Right kidney (tissue), 1 donor: Measurements from ENCODE around the gene ABHD17C.

Experiments
- DNase-seq: peaks from one replicate; pipeline ENCODE4 v3.0.0-alpha.2; 2016

Gene ABHD17C

GRCh38 chr15:80785811-80786354 lies 90.8 kb downstream of the ABHD17C start:
- DNase-seq = no peak

- DNase-seq = no peak
These were observed 92.2 kb downstream of the ABHD17C start for GRCh38 chr15:80787316-80787715.

- DNase-seq = no peak
These were observed 93.4 kb downstream of the ABHD17C start for GRCh38 chr15:80788536-80788935.

DNA sequence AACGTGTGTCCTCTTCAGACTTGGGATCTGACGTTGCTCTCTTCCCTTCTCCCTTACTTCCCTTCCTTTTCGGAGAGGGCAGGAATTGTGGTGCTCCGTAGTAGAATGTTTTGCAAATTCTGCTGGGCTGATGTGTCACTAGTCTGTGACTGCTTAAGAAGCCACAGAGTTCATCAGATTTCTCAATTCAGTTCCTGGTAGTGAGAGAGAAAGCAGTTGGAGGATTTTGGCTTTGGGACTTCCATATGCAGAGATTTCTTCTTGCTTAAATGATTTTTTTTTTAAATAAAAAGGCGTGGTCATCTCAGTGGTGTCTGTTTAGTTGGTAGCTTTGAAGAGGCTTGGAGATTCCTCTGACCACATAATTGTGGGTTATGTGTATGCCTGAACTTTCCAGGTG lies 94.2 kb downstream of the ABHD17C start:
- no peak for DNase-seq

GRCh38 chr15:80789796-80790195 lies 94.7 kb downstream of the ABHD17C start:
- DNase-seq = no peak

DNA sequence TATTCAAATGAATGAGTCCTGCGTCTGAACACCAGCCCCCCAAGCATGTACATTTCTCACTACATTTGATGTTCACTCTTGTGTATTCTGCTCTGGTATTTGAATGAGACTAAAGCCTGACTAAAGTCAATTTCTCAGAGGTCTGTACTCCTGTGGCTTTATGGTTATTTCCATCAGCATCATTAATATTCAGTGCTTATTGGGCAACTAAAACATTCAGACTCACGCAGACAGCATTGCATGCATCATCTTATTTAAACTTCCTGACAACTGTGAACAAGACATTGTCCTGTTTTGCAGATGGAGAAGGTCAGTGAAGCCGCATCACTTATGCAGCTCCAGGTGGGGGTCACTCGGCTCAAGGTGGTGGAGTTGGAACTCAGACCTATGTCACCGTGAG lies 95.1 kb downstream of the ABHD17C start:
- no peak for DNase-seq

DNA sequence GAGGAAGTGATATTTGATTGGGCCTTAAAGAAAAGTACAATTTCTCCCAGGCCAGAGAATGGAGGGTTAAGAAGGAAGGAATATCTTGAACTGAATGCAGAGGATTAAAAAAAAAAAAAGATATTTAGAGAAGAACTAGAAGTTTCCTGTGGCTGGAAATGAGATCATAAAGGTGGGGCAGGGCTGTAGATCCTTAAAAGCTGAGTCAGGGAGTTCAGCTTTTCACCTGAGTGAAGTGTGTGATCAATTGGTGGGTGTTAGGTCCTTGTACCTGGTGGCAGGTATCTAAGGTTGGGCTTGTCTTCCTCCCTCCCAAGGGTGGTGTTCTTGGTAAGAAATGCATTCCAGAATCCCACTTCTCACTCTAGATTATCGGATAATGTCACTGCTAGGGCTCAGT lies 95.9 kb downstream of the ABHD17C start:
- DNase-seq = no peak

DNA sequence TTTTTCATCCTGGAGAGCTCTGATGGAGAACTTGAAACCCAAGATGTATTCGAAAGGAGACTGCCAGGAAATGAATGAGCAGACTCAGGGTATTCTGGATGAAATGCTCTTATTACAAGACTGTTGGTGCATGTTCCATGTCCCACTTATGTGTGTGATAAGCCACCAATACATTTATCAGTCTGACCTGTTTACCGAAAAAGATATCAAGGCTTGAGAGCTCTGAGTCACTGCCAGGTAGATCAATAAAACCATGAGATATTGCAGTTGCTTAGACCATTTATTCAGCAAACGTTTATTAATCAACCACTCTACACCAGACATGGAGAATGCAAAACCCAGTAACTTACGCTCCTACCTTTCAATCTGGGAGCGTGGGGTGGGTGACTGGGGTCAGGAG lies 101.3 kb downstream of the ABHD17C start:
- no peak for DNase-seq

DNA sequence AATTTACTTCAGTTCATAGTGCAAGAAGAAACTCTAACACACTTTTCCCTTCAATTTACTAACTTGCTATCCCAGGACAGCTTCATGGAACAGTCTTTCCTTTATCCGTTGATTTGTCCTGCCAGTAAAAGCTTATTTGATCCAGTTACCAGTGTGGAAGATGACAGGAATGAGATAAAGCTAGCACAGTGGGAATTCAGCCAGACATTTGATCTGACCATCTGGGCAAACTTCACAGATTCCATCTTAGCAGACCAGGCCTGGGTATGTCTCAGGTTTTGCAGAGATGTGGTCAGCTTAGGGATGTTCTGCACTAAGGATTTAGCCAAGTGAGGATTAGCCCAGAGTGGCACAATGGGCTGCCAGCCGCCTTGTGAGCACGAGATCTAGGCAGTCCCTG lies 103.8 kb downstream of the ABHD17C start:
- DNase-seq = no peak

DNA sequence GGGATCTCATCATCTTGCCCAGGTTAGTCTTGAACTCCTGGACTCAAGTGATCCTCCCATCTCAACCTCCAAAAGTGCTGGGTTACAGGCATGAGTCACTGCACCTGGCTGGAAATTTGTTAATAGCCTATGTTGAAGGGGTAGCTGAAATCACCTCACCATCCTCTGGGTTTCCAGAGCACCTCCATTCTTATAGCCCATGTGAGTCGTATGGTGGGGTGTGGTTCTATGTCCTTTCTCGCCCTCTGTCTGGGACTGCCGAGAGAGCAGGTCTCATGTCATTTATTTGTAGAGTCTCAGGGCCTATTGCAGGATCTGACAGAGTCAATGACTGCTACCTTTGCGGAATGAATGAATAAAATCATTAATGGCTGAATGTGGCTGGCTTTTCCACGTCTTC lies 105.0 kb downstream of the ABHD17C start:
- DNase-seq = no peak

- DNase-seq = no peak
These were observed 107.0 kb downstream of the ABHD17C start for GRCh38 chr15:80801891-80802680.

DNA sequence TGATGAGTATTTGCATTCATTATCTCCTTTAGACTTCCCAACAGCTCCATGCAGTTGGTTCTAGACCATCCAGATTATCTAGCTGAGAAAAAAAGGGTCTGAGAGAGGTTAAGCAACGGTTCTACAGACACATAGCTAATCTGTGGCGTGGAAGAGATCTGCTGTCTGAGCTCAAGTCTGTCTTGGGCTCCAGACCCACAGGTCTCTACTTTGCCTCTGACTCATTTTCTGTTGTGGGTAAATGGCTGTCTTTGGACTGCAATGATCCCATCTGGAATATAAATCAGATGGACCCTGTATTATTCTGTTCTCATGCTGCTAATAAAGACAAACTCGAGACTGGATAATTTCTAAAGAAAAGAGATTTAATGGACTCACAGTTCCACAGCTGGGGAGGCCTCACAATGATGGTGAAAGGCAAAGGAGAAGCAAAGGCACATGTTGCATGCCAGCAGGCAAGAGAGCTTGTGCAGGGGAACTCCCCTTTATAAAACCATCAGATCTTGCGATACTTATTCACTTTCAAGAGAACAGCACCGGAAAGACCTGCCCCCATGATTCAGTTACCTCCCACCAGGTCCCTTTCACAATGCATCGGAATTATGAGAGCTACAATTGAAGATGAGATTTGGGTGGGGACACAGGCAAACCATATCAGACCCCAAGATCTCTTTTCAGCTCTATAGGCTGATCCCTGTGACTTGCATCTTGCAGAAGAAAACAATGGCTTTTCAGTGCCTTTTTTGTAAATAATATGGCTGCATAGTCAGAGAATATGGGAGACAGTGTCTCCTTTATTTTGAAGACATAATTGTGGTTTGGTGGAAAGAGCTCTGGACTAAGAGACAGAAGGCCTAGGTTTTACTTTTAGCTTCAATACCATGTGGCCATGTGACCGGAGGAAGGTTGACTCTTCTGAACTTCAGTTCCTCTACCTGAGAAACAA lies 108.7 kb downstream of the ABHD17C start:
- DNase-seq = no peak

- DNase-seq = no peak
These were observed 109.9 kb downstream of the ABHD17C start for GRCh38 chr15:80804970-80805495.
